HepG2 (cell line): ENCODE data around the gene SPNS3. TPM values are rescaled to one million over a fixed set of nuclear protein-coding genes. Genes with fewer than 3 reads are reported as not detected.

ENCODE experiments used
- ATAC-seq: fragments of 200-7000 bp; cut with Tn5 transposase; 3 replicates; pipeline ENCODE4 v1.9.1; 2020; ENCODE audit warnings: mild to moderate bottlenecking, moderate library complexity
- BruUV-seq: library from RNA; stranded (reverse); fragments of 400-500 nt; replicated peaks from 2 replicates; lab custom pipeline; 2021; lab: Mats Ljungman, UMichigan
- CTCF ChIA-PET: fragments of 300-600 bp; formaldehyde crosslinking; extraction: SDS; loops from one replicate; lab custom pipeline; 2021; ENCODE audit warnings: low total read pairs, inconsistent platforms, low intra/inter-chr PET ratio; lab: Yijun Ruan, JAX
- POLR2A ChIA-PET: fragments of 350-600 bp; sonication (Branson Sonifier 250); formaldehyde crosslinking; loops from one replicate; lab custom pipeline; 2020; ENCODE audit warnings: antibody characterized with exemption, inconsistent platforms; lab: Yijun Ruan, JAX
- DNase-seq: peaks from one replicate; pipeline ENCODE4 v3.0.0-alpha.2; 2015; ENCODE audit warnings: low spot score
- FAIRE-seq: peaks from 3 replicates; lab custom pipeline; 2011; peaks lifted over from hg19 to GRCh38; lab: Jason Lieb, UNC
- H2AFZ ChIP-seq: one replicate; pipeline ENCODE4 v1.6.1; 2011; ENCODE audit warnings: low read length, inconsistent platforms
- H3K27ac ChIP-seq: fragments of 300-600 bp; 3 replicates; pipeline ENCODE4 v1.8.0; 2011; ENCODE audit warnings: mixed run types, mild to moderate bottlenecking, mixed read lengths, low read length, inconsistent platforms; ENCODE audit not compliant: insufficient read depth; ENCODE audit errors: extremely low read length
- H3K27me3 ChIP-seq, 2 experiments: fragments of 200-600 bp in 1 of 2; 2 replicates in 1 of 2; 3 replicates in 1 of 2; pipeline versions ENCODE4 v1.6.0 to v1.8.0; 2011; ENCODE audit warnings: low read length in 2 of 2, mild to moderate bottlenecking in 2 of 2, moderate library complexity in 2 of 2, inconsistent platforms in 1 of 2; ENCODE audit not compliant: insufficient read depth in 2 of 2, control insufficient read depth in 1 of 2
- H3K36me3 ChIP-seq, 2 experiments: fragments of 200-600 bp in 1 of 2; replicated peaks in 1 of 2; 2 replicates in 1 of 2; 3 replicates in 1 of 2; pipeline versions ENCODE4 v1.5.1 to v1.8.0; 2011; ENCODE audit warnings: low read length in 2 of 2, inconsistent platforms in 1 of 2; ENCODE audit not compliant: insufficient read depth in 2 of 2, control insufficient read depth in 1 of 2
- H3K4me1 ChIP-seq: 2 replicates; pipeline ENCODE4 v1.5.1; 2012; ENCODE audit warnings: low read length, inconsistent platforms; ENCODE audit not compliant: insufficient read depth
- H3K4me2 ChIP-seq: 2 replicates; pipeline ENCODE4 v1.6.0; 2011; ENCODE audit warnings: low read depth, low read length, inconsistent platforms
- H3K4me3 ChIP-seq, 3 experiments: fragments of 200-600 bp in 1 of 3; sonication (generic), shearing (Covaris generic) in 1 of 3; replicated peaks in 1 of 3; 2 replicates each; pipeline ENCODE4 v1.5.1; 2011 to 2016; ENCODE audit warnings: low read length in 3 of 3, inconsistent platforms in 2 of 3, low read depth in 2 of 3, mild to moderate bottlenecking in 2 of 3, control low read depth in 1 of 3, mixed read lengths in 1 of 3; ENCODE audit not compliant: insufficient read depth in 1 of 3
- H3K79me2 ChIP-seq: one replicate; pipeline ENCODE4 v1.6.1; 2011; ENCODE audit warnings: low read length, inconsistent platforms; ENCODE audit not compliant: insufficient read depth
- H3K9ac ChIP-seq: 2 replicates; pipeline ENCODE4 v1.6.0; 2011; ENCODE audit warnings: mild to moderate bottlenecking, low read depth, low read length, inconsistent platforms; ENCODE audit not compliant: insufficient read depth
- H3K9me3 ChIP-seq: 2 replicates; pipeline ENCODE4 v1.5.1; 2012; ENCODE audit warnings: mild to moderate bottlenecking, low read length
- H4K20me1 ChIP-seq: 2 replicates; pipeline ENCODE4 v1.6.0; 2011; ENCODE audit warnings: inconsistent platforms, mild to moderate bottlenecking, low read length, moderate library complexity; ENCODE audit not compliant: insufficient read depth
- ELF1 ChIP-seq: sonication (generic); formaldehyde crosslinking; IDR thresholded peaks from 2 replicates; pipeline ENCODE4 v1.4.0; 2020; ENCODE audit warnings: missing genetic modification reagents
- ZFP82 ChIP-seq: sonication (generic); formaldehyde crosslinking; IDR thresholded peaks from 2 replicates; pipeline ENCODE4 v1.5.1; 2020; ENCODE audit warnings: mild to moderate bottlenecking, missing genetic modification reagents, borderline replicate concordance
- ZNF253 ChIP-seq: sonication (generic); formaldehyde crosslinking; IDR thresholded peaks from 2 replicates; pipeline ENCODE4 v1.8.0; 2022; ENCODE audit warnings: mild to moderate bottlenecking, missing genetic modification reagents, borderline replicate concordance
- ZNF33B ChIP-seq: sonication (generic); formaldehyde crosslinking; IDR thresholded peaks from 2 replicates; pipeline ENCODE4 v1.5.1; 2020; ENCODE audit warnings: mild to moderate bottlenecking, missing genetic modification reagents
- WGBS: methylation state at CpG from one replicate; pipeline ENCODE4 v1.1.6; 2017; ENCODE audit warnings: low lambda C conversion rate; 5-methylcytosine and 5-hydroxymethylcytosine counted together
- in situ Hi-C: cut with HindIII; loops from 2 replicates; pipeline ENCODE4 v1.10.0; 2017; ENCODE audit warnings: low pct_unique_long_range_greater_than_20kb; ENCODE audit not compliant: extremely low pct_ligation_motif_present
- intact Hi-C: fragments of 100-400 bp; cut with micrococcal nuclease; formaldehyde crosslinking; loops from one replicate; pipeline ENCODE4 v1.10.0; 2022; ENCODE audit not compliant: unreplicated experiment
- polyA plus RNA-seq, 8 experiments: library from polyadenylated mRNA; depleted of rRNA in 3 of 8; stranded (reverse) in 7 of 8; unstranded in 1 of 8; fragments of >200 nt; fragmentation: Illumina TruSeq in 4 of 8; extraction: Trizol in 4 of 8; gene quantifications; 2 replicates each; pipeline versions ENCODE4 v1.2.1 to v1.2.3, GENCODE V29; 2011 to 2016; ENCODE audit warnings: low read depth in 4 of 8, missing spikeins in 1 of 8, mixed read lengths in 1 of 8; ENCODE audit not compliant: insufficient read depth in 1 of 8
- total RNA-seq, 5 experiments: library from RNA; depleted of rRNA; stranded (reverse); fragments of >200 nt; fragmentation: Illumina TruSeq; extraction: Trizol; gene quantifications; 2 replicates each; pipeline ENCODE4 v1.2.3, GENCODE V29; 2016; ENCODE audit warnings: low read depth in 1 of 5
- TF ChIP-seq, protein P1 (sequence below): sonication (generic); formaldehyde crosslinking; IDR thresholded peaks from 2 replicates; pipeline ENCODE4 v1.4.0; 2020; ENCODE audit warnings: mild to moderate bottlenecking, low read depth, missing genetic modification reagents
- TF ChIP-seq, protein P2 (sequence below): sonication (generic); formaldehyde crosslinking; IDR thresholded peaks from 2 replicates; pipeline ENCODE4 v1.4.0; 2020; ENCODE audit warnings: missing genetic modification reagents, borderline replicate concordance
- TF ChIP-seq, protein P3 (sequence below): sonication (generic); formaldehyde crosslinking; IDR thresholded peaks from 2 replicates; pipeline ENCODE4 v1.8.1; 2023; ENCODE audit warnings: mild to moderate bottlenecking, moderate library complexity, missing genetic modification reagents
- TF ChIP-seq, protein P4 (sequence below): sonication (generic); formaldehyde crosslinking; IDR thresholded peaks from 2 replicates; pipeline ENCODE4 v1.5.0; 2020; ENCODE audit warnings: missing genetic modification reagents, mild to moderate bottlenecking, borderline replicate concordance

SPNS3 gene
- total and polyA plus RNA-seq, 2 of the 13 experiments (the other 11 are each of a cell fraction or from before 2014, with no cell fraction given), result not detected

DNA sequence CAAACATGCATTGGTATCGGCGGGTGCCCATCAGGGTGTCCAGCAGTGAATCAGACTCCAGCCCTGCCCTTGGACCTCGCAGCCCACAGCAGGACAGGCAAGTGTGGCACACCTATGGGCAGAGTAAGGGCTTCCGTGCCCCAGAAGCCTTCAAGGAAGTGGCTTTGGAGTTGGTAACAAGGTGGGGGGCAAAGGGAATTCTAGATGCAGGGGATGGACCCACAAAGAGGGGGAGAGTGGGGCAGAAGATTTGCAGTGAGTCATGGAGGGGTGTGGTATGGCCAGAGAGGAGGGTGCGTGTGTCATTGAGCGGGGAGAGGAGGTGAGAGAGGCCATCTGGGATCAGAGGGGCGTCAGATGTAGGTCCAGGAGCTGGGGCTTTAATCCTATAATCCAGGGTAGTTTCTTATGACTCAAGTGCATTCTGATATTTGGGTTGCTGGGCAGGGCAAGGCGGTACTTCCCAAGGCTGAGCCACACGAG, 56.4 kb downstream of the SPNS3 start:
- no peak overlapping the region for H2AFZ ChIP-seq
- peaks cover 4 to 18% of the 10 kb centered on the region in 2 experiments; a peak in 4 of 5 replicates for H3K27me3 ChIP-seq
- FAIRE-seq (no peak), DNase-seq (no peak), ATAC-seq (no peak)
- WGBS, result 10% methylated on average over 9 of the region's 9 CpGs
- H3K4me1 ChIP-seq, result no peaks in the 10 kb centered on the region
- POLR2A ChIA-PET, result no interaction called here
- no peaks in the 10 kb centered on the region for H3K79me2 ChIP-seq
- BruUV-seq, result no TSS peak
- no peaks in the 10 kb centered on the region for H3K9me3 ChIP-seq
- intact Hi-C loops, result no loop called here
- TF ChIP-seq ZNF33B (CRISPR knock-in tag) (no peak), ZNF253 (CRISPR knock-in tag) (no peak), ZFP82 (CRISPR knock-in tag) (no peak), ELF1 (CRISPR knock-in tag) (no peak)
- TF ChIP-seq, protein P1, sequence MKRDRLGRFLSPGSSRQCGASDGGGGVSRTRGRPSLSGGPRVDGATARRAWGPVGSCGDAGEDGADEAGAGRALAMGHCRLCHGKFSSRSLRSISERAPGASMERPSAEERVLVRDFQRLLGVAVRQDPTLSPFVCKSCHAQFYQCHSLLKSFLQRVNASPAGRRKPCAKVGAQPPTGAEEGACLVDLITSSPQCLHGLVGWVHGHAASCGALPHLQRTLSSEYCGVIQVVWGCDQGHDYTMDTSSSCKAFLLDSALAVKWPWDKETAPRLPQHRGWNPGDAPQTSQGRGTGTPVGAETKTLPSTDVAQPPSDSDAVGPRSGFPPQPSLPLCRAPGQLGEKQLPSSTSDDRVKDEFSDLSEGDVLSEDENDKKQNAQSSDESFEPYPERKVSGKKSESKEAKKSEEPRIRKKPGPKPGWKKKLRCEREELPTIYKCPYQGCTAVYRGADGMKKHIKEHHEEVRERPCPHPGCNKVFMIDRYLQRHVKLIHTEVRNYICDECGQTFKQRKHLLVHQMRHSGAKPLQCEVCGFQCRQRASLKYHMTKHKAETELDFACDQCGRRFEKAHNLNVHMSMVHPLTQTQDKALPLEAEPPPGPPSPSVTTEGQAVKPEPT (CRISPR knock-in tag), result no peak
- TF ChIP-seq, protein P2, sequence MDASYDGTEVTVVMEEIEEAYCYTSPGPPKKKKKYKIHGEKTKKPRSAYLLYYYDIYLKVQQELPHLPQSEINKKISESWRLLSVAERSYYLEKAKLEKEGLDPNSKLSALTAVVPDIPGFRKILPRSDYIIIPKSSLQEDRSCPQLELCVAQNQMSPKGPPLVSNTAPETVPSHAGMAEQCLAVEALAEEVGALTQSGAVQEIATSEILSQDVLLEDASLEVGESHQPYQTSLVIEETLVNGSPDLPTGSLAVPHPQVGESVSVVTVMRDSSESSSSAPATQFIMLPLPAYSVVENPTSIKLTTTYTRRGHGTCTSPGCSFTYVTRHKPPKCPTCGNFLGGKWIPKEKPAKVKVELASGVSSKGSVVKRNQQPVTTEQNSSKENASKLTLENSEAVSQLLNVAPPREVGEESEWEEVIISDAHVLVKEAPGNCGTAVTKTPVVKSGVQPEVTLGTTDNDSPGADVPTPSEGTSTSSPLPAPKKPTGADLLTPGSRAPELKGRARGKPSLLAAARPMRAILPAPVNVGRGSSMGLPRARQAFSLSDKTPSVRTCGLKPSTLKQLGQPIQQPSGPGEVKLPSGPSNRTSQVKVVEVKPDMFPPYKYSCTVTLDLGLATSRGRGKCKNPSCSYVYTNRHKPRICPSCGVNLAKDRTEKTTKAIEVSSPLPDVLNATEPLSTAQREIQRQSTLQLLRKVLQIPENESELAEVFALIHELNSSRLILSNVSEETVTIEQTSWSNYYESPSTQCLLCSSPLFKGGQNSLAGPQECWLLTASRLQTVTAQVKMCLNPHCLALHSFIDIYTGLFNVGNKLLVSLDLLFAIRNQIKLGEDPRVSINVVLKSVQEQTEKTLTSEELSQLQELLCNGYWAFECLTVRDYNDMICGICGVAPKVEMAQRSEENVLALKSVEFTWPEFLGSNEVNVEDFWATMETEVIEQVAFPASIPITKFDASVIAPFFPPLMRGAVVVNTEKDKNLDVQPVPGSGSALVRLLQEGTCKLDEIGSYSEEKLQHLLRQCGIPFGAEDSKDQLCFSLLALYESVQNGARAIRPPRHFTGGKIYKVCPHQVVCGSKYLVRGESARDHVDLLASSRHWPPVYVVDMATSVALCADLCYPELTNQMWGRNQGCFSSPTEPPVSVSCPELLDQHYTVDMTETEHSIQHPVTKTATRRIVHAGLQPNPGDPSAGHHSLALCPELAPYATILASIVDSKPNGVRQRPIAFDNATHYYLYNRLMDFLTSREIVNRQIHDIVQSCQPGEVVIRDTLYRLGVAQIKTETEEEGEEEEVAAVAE, result no peak
- TF ChIP-seq, protein P3, sequence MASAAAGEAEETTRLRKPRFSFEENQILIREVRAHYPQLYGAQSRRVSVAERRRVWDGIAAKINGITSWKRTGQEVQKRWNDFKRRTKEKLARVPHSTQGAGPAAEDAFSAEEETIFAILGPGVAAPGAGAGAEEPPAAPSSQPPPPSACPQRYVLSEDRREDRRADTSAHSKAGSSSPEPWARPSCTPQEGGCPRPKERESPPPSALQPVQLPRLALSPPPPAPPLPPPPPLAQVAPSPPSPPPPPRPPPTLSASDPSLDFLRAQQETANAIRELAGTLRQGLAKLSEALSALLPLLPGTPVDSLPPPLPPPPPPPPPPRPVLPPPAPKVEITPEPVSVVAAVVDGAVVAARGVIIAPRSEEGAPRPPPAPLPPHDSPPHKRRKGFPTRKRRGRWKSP (CRISPR knock-in tag), result no peak
- TF ChIP-seq, protein P4, sequence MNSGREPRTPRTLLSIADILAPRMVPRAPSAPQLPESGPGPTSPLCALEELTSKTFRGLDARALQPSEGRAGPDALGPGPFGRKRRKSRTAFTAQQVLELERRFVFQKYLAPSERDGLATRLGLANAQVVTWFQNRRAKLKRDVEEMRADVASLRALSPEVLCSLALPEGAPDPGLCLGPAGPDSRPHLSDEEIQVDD (CRISPR knock-in tag), result no peak
- H3K36me3 ChIP-seq, result no peaks in the 10 kb centered on the region
- H3K27ac ChIP-seq, result no peak overlapping the region
- no peaks in the 10 kb centered on the region for H4K20me1 ChIP-seq
- H3K4me3 ChIP-seq, result no peak overlapping the region
- CTCF ChIA-PET, result no interaction called here
- no peak overlapping the region for H3K4me2 ChIP-seq
- in situ Hi-C loops, result no loop called here
- no peak overlapping the region for H3K9ac ChIP-seq
